ENCODE results near the gene KRTDAP. TPM values are rescaled to one million over a fixed set of nuclear protein-coding genes. Genes with fewer than 3 reads are reported as not detected.

The KRTDAP gene, protein sequence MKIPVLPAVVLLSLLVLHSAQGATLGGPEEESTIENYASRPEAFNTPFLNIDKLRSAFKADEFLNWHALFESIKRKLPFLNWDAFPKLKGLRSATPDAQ
- not detected for total RNA-seq

DNA sequence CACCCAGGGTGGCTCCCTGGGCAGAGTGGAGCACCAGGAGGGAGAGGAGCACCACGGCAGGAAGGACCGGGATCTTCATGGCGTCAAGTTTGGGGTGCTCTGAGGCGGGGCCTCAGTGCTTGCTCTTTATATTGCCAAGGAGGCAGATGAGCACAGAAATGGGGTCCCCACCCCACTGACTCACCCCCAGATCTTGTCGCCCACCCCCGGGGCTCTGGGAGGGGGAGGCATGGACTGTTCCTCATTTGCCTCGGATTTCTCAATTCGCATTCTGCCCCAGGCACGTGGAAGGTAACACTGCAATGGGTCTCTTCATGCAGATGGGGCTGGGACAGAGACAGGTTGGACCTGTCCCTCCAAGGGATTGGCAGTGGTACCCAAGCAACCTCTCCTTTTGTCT lies at the start of gene KRTDAP:
Gene KRTDAP (minus strand): TSS at position 101 of the 400 bp plus-strand sequence. CDS start 22 bp downstream, at position 79.
- in situ Hi-C loops (cut with MboI; ENCODE audit: low pct_ligation_motif_present in 1 of 4, low pct_unique_long_range_greater_than_20kb in 1 of 4, low sequenced_read_pairs in 3 of 4) (loop anchor here in 3 of 4 donors (10.0 kb wide), 2 partner anchors 136 to 146 kb away; partner anchors contain the start of genes FFAR3 (in 2 of the 3) and FFAR1 (in 1 of the 3)), intact Hi-C loops (cut with DNase I; ENCODE audit: low total_unique reads) (loop anchor here (10.0 kb wide), 1 partner anchor 216 kb away; no protein-coding TSS in a partner anchor)
- Histone ChIP-seq H3K9me3 (no peaks in the 10 kb centered on the region), H3K27me3 (no peaks in the 10 kb centered on the region), H3K4me1 (peaks cover 0 to 4% (median 2%) of the 10 kb centered on the region in 4 donors), H3K4me3 (no peak within 1 kb of the TSS), H3K27ac (no peak within 1 kb of the TSS), H3K36me3 (no peaks in the 10 kb centered on the region)
- no peak for DNase-seq
- WGBS, 2 donors (ENCODE audit: low coverage in 1 of 2): 77 to 100% methylated on average over 2 to 9 of the region's 9 CpGs
- TF ChIP-seq, protein P1, sequence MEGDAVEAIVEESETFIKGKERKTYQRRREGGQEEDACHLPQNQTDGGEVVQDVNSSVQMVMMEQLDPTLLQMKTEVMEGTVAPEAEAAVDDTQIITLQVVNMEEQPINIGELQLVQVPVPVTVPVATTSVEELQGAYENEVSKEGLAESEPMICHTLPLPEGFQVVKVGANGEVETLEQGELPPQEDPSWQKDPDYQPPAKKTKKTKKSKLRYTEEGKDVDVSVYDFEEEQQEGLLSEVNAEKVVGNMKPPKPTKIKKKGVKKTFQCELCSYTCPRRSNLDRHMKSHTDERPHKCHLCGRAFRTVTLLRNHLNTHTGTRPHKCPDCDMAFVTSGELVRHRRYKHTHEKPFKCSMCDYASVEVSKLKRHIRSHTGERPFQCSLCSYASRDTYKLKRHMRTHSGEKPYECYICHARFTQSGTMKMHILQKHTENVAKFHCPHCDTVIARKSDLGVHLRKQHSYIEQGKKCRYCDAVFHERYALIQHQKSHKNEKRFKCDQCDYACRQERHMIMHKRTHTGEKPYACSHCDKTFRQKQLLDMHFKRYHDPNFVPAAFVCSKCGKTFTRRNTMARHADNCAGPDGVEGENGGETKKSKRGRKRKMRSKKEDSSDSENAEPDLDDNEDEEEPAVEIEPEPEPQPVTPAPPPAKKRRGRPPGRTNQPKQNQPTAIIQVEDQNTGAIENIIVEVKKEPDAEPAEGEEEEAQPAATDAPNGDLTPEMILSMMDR (IDR thresholded peaks at IDR 0.05): no peak
- TF ChIP-seq POLR2AphosphoS5 (IDR thresholded peaks at IDR 0.05): no peak
- TF ChIP-seq POLR2A (IDR thresholded peaks at IDR 0.05): no peak
- TF ChIP-seq EP300 (IDR thresholded peaks at IDR 0.05; ENCODE audit: low read depth): no peak

DNA sequence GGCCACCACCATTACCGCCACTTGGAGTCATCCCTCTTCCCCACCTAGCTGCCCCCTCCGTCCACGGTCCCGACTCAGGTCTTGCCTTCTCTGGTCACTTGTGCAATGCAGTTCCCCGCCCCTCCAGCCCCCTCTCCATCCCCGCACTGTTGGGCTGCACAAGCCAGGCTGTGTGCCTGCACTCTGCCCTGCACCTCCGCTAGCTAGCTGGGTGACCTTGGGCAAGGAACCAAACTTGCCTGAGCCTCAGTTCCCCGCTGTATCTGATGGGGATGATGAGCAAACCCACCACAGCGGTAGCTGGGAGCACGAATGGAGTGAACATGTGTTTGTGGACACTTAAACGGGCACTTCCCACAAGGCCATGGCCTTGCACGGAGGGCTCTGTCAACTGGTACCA lies 49.6 kb upstream of the KRTDAP start:
- TF ChIP-seq EP300 (IDR thresholded peaks at IDR 0.05; ENCODE audit: low read depth): no peak
- TF ChIP-seq, protein P1 (IDR thresholded peaks at IDR 0.05): no peak
- TF ChIP-seq POLR2A (IDR thresholded peaks at IDR 0.05): no peak
- TF ChIP-seq POLR2AphosphoS5 (IDR thresholded peaks at IDR 0.05): no peak

DNA sequence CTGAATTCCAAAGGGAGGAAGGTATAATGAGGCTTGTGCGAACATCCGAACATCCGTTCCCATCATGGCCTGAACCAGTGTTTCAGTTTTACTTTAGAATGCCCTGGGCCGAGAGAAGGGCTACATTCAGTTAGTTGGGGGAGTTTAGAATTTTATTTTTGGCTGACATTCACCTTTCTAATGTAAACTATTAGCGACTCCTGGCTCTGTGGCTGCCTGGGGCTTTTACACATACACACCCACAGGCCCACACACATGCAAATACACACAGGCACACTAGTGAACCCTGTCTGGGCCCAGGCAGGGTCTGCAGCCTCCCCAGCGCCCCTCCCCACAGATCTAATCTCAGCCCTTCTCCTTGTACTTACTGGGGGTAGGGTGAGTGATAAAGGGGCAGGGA lies 49.0 kb upstream of the KRTDAP start:
- no peak overlapping the region for H3K27ac ChIP-seq
- WGBS, 2 donors (ENCODE audit: low coverage in 1 of 2): 18 to 71% methylated on average over 3 to 6 of the region's 6 CpGs
- TF ChIP-seq POLR2AphosphoS5 (IDR thresholded peaks at IDR 0.05): no peak
- no peak for TF ChIP-seq EP300 (IDR thresholded peaks at IDR 0.05; ENCODE audit: low read depth)
- TF ChIP-seq, protein P1 (IDR thresholded peaks at IDR 0.05): no peak
- TF ChIP-seq POLR2A (IDR thresholded peaks at IDR 0.05): no peak
- intact Hi-C loops (cut with DNase I; ENCODE audit: low total_unique reads) (no loop called here), in situ Hi-C loops (cut with MboI; ENCODE audit: low pct_ligation_motif_present in 1 of 4, low pct_unique_long_range_greater_than_20kb in 1 of 4, low sequenced_read_pairs in 3 of 4) (no loop called here)
- H3K4me3 ChIP-seq: no peak overlapping the region
- H3K36me3 ChIP-seq: no peaks in the 10 kb centered on the region
- DNase-seq: no peak
- H3K27me3 ChIP-seq: peaks cover 9% of the 10 kb centered on the region
- peaks cover 0 to 4% (median 1%) of the 10 kb centered on the region in 4 donors for H3K4me1 ChIP-seq
- H3K9me3 ChIP-seq: no peaks in the 10 kb centered on the region

More for the DNA sequence above, 49.6 kb upstream of the KRTDAP start:
- intact Hi-C loops (cut with DNase I; ENCODE audit: low total_unique reads): loop anchor here (10.0 kb wide), 2 partner anchors 95 to 175 kb away; partner anchors contain the start of gene KMT2B
- no peaks in the 10 kb centered on the region for H3K36me3 ChIP-seq
- no peak overlapping the region for H3K27ac ChIP-seq
- WGBS, 2 donors (ENCODE audit: low coverage in 1 of 2): 76 to 95% methylated on average over 3 to 12 of the region's 12 CpGs
- H3K4me3 ChIP-seq: no peak overlapping the region
- no peaks in the 10 kb centered on the region for H3K9me3 ChIP-seq
- in situ Hi-C loops (cut with MboI; ENCODE audit: low pct_ligation_motif_present in 1 of 4, low pct_unique_long_range_greater_than_20kb in 1 of 4, low sequenced_read_pairs in 3 of 4): no loop called here
- peaks cover 4% of the 10 kb centered on the region for H3K27me3 ChIP-seq
- peaks cover 5 to 10% (median 6%) of the 10 kb centered on the region in 4 donors for H3K4me1 ChIP-seq
- no peak for DNase-seq

DNA sequence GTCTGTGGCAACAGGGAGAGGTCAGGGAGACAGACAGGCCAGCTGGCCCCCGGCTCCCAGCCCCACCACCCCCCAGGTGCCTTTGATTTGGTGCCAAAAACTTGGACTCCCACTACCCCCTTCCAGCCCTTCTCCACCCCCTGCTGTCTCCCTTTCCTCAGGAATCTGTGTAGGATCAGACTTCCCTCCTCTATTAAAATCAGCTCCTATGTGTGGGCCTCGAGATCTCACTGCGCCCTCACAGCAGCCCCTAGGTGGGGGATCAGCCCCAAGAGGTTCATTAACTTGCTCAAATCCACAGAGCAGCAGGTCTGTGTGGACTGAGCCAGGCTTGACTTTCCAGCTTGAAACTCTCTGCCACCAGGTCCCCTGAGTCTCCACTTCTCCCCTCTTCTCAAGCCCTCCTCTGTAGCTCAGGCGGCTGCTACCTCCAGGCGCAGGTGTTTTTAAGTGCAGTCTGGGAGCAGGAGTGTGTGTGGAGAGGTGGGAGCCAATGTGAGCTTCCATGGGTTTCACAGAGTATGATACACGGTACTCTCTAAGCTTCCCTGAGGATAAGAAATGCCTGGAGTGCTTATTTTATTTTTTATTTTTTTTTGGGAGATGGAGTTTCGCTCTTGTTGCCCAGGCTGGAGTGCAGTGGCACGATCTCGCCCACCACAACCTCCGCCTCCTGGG lies 44.7 kb upstream of the KRTDAP start:
- in situ Hi-C loops (cut with MboI; ENCODE audit: low pct_ligation_motif_present in 1 of 4, low pct_unique_long_range_greater_than_20kb in 1 of 4, low sequenced_read_pairs in 3 of 4): no loop called here
- intact Hi-C loops (cut with DNase I; ENCODE audit: low total_unique reads): no loop called here

More for the DNA sequence above, 44.7 kb upstream of the KRTDAP start:
- Histone ChIP-seq H3K27me3 (peaks cover 52% of the 10 kb centered on the region), H3K9me3 (no peaks in the 10 kb centered on the region), H3K4me3 (no peak overlapping the region), H3K27ac (no peak overlapping the region), H3K4me1 (peaks cover 0 to 9% (median 3%) of the 10 kb centered on the region in 4 donors), H3K36me3 (no peaks in the 10 kb centered on the region)
- no peak for DNase-seq
- TF ChIP-seq, protein P1 (IDR thresholded peaks at IDR 0.05): no peak
- TF ChIP-seq POLR2A (IDR thresholded peaks at IDR 0.05) (no peak), EP300 (IDR thresholded peaks at IDR 0.05; ENCODE audit: low read depth) (no peak), POLR2AphosphoS5 (IDR thresholded peaks at IDR 0.05) (no peak)
- 71 to 92% methylated on average over 4 to 10 of the region's 10 CpGs for WGBS, 2 donors (ENCODE audit: low coverage in 1 of 2)

Measured in transverse colon (tissue), 4 donors.